KBM-7 (cell line): ENCODE data around the gene DYNC1H1.
"Not testable (repeated sequence)": the region's sequence is repeated elsewhere in the genome, so short reads cannot be mapped to it uniquely, and the experiment has no call there.

Experiments
- DNase-seq: peaks from one replicate; pipeline ENCODE4 v3.0.0-alpha.2; 2015
- in situ Hi-C: fragments of 300-500 bp; cut with MboI; formaldehyde crosslinking; loops from 2 replicates; pipeline ENCODE4 v1.14.3; 2020; ENCODE audit warnings: low sequenced_read_pairs, low pct_unique_long_range_greater_than_20kb, mixed read lengths

DYNC1H1 gene

DNA sequence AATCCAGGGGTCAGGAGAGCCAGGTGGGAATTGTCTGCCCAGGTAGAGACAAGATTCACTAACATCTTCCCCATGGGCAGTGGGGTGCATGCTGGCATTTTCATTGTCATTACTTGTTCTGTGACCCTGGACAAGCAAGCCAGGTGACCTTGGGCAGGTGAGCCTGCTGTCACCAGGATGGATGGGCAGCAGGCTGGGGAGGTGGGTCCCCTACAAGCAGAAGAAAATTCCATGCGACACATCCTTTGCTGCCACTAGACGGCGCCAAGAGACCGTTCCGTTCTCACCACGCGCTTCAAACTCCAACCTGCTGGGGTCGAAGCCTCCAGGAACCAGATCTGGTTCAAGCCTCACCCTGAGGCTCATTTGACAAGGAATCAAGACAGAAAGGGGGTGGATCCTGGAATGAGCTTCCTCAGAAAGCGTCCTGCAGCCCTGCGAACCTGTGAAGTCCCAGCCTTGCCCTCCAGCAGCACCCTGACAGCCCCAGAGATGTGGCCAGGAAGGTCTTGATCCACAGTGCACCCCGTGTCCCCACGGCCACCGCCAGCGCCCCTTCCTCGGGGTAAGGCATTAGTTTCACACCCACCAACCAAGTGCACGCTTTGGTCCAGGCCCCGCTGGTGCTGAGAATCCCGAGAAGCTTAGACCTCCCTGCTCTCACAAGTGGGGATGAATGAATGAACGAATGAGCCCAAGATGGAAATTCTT lies 3.2 kb upstream of the DYNC1H1 start:
- in situ Hi-C loops: no loop called here
- DNase-seq: peak; percentile 83

DNA sequence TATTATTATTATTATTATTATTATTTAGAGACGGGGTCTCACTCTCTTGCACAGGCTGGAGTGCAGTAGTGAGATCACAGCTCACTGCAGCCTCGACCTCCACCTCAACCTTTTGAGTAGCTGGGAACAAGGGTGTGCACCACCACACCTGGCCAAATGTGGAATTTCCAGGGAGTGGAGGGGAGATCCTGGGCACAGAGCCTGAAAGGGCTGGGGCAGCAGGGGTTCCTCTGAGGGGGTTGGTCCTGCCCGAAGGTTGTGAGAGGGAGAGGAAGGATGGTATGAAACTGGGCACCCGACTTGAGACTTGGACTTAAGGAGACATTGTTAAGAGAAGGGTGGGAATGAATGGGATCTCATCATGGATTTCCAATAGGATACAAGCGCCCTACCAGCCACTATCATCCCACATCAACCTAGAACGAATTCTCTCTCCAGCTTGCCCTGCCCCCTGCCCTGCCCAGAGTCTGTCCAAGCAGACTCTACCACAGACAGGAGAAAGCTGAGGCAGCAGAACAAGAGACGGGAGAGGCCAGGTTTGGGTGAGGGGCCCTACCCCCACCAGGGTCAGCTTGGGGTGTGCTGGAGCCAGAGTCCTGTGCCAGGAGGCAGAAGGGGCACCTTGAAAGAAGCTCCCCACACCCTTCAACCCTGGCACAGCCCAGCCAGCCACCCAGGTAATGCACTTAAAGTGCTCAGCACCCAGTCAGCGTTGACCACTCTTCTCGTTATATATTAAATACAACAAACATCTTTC lies 2.4 kb upstream of the DYNC1H1 start:
- in situ Hi-C loops: no loop called here
- no peak for DNase-seq

DNA sequence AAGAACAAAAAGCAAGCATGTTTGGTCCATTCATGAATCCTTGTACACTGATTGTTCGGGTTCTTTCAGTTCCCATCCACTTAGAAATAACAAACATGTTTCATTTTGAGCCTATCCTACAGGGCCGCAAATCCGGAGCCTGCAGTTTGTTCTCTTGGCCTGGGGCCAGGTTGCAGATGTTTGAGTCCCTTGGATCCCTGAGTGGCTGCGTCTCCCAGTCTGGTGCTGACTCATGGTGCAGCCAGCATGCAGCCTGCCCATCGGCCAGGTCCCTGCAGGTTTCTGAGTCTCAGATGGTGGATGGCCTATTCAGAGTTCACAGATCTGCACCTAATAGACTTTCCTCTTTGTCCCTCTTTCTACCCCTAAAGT lies 1.9 kb upstream of the DYNC1H1 start:
- DNase-seq: no peak
- in situ Hi-C loops: no loop called here

DNA sequence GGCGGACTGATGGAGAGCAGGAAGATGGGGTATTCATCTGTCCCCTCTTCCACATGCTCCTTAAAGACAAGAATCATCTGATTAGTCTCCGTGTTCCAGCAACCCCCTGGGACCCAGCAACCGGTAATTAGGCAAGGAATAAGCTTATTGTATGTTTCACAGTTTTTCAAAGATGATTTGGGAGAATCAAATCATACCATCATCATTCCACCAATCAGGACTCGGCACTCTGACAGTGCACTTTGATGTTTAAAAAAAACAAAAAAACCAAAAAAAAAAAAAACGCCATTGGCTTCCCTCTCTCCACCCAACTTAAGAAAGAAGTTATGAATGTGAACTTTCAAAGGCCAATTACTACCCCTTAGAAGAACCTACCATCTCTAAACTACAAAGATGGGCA lies 1.3 kb upstream of the DYNC1H1 start:
- DNase-seq: no peak
- in situ Hi-C loops: no loop called here

DNA sequence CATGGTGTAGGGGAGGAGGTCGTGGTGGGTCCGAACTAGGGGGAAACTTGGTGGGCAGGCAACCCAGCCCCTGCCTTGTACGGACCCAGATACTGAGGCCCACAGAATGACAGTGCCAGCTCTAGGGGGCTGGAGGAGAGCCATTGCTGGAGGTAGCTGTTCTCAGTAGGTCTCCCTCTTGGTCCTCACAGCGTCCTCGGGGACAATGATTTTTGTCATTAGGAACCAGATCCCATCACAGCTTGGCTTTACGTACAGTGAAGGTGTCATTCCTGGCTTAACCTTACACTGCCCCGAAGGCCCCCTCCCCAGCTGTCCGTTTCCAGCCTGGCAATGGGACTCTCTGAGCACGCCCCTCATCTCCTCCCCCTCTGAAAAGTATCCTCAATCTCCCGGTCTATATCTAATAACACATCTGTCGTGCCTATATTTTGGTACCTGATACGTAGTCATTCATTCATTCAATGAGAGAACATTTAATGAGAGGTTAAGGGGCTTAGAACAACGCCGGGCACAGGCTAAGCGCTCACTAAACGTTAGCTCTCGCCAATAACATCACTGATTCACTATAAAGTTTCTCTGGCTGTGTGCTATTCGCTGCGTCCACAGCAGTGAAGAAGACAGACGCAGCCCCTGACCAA lies 597 bp upstream of the DYNC1H1 start:
- in situ Hi-C loops: no loop called here
- no peak for DNase-seq

DNA sequence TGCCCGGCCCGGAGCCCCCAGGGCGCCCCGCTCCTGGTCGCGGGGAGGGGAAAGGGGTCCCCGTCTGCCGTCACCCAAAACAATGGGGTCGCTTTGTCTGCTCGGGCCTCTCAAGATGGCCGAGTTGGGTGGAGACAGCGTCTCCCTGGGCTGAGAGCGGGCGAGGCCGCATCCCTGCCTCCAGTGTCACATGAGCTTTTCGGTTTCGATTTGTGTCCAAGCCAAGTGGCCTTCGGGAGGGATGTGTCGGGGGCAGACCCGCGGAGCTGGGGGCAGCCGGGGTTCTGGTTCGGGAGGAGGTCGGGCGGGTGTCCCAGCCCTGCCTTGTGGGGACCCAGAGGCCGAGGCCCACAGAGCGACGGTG lies 790 bp downstream of the DYNC1H1 start:
- in situ Hi-C loops: no loop called here

DNA sequence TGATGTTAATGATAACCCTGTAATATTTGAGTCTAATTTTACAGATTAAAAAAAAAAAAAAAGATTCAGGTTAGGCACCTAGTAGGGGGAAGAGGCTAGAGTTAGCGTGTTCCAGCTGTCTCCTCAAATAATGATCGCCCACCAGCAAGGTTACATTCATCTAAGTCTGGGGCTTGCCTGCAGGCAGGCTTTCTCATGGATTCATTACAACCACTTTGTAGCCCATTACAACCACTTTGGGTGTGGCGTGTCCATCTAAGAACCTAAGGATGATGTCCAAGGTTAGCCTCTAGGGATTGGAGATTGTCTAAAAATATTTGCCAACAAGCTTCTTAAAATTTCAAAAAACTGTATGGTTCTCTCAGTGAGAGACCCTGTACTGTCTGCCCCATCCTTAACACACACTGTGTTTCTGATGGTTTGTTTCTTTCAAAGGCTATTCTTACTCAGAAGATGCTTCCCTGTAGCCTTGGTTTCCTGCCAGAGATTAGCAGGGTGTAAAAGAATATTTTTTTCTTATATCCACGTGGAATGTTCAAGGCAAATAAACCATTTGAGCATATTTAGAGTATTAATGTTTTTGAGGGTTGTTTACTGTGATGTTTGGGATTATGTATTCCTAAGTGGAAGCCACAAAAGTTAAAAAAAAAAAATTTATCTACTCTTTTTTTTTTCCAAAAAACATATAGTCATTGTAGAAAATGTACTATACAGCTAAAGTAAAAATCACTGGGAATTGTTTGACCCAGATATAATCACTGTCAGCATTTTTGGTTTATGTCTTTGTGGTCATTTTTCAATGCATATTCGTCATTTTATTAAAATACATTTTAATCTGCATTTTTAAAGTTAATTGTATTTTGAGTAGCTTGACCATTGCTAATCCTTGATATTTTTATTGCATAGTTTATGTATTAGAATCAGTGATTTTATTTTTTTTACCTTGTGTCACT lies 1.7 kb downstream of the DYNC1H1 start:
- in situ Hi-C loops: no loop called here
- DNase-seq: peak; percentile 24

More for the DNA sequence above, 790 bp downstream of the DYNC1H1 start:
- peak; percentile 68 for DNase-seq

DNA sequence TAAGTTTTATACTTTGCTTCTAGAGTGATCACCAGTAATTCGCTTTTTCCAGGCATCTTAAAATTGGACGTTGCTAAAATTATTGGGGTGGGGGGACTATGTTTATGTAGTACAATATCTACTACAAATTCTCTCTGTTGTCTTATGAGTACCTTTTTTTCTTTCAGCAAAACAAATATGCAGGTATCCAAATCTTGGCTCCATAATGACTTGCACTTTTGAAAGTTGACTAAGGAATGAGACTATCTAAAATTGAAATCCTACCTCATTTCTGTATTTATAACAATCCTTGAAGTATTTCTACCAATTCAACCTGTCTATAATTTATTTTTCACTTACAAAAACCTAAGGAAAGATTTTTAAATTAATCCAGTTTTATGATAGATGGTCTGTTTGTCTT lies 2.4 kb downstream of the DYNC1H1 start:
- no peak for DNase-seq
- in situ Hi-C loops: no loop called here

DNA sequence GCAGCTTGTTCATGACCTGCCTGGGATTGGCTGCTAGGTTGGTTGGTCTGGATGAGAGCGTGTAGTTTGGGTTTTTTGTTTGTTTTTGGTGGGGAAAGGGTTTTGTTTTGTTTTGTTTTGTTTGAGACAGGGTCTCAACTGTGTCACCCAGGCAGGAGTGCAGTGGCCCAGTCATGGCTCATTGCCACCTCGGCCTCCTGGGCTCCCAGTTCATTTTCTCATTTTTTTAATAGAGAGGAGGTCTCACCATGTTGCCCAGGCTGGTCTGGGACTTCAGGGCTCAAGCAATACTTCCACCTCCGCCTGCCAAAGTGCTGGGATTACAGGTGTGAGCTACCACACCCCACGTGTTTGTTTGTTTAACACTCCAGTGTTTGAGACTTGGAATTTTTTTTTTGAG lies 3.8 kb downstream of the DYNC1H1 start:
- in situ Hi-C loops: no loop called here
- no peak for DNase-seq

DNA sequence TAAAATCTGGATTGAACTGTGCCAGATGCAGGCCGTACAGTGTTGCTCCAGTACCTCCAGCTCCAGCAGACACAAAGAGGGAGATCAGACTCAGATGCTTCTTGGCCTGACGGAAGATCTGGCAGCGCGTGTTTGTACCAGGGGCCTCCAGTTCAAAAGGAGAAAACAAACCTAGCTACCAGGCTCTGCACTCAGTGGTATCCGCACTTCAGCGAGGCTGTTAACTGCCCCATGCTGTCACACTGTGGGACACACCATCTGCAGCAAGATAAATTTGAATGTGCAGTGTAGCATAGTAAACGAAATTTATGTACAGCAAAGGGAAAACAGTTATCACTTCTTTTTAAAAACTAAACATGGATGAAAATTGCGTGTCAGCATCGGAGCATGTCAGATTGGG lies 5.1 kb downstream of the DYNC1H1 start:
- in situ Hi-C loops: no loop called here

DNA sequence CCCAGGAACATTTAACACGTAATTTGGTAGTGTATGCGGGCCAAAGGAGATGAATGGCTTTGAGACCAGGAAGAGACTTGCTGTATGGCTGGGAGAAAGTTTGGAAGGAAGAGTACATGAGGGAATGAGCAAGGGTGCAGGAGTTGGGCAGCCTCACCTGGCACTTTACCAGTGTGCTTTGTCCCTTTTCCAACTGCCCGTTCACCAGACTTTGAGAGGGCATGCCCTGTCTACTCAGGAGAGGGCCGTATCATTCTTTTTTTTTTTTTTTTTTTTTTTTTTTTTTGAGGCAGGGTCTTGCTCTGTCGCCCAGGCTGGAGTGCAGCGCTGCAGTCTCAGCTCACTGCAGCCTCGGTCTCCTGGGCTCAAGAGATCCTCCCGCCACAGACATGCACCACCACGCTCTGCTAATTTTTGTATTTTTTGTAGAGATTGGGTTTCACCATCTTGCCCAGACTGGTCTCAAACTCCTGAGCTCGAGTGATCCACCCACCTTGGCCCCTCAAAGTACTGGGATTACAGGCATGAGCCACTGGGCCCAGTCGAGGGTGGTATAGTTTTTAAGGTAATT lies 6.5 kb downstream of the DYNC1H1 start:
- no peak for DNase-seq
- in situ Hi-C loops: no loop called here

More for the DNA sequence above, 5.1 kb downstream of the DYNC1H1 start:
- no peak for DNase-seq

DNA sequence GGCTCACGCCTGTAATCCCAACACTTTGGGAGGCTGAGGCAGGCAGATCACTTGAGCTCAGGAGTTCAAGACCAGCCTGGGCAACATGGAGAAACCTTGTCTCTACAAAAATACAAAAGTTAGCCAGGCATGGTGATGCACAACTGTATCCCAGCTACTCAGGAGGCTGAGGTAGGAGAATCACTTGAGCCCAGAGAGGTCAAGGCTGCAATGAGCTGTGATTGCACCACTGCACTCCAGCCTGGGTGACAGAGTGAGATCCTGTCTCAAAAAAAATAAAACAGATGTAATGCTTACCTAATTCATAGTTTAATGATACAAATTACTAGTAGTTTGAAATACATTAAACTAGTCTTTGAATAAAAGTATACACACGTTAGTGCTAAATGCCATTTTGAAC lies 7.1 kb downstream of the DYNC1H1 start:
- in situ Hi-C loops, DNase-seq: not testable (repeated sequence)

DNA sequence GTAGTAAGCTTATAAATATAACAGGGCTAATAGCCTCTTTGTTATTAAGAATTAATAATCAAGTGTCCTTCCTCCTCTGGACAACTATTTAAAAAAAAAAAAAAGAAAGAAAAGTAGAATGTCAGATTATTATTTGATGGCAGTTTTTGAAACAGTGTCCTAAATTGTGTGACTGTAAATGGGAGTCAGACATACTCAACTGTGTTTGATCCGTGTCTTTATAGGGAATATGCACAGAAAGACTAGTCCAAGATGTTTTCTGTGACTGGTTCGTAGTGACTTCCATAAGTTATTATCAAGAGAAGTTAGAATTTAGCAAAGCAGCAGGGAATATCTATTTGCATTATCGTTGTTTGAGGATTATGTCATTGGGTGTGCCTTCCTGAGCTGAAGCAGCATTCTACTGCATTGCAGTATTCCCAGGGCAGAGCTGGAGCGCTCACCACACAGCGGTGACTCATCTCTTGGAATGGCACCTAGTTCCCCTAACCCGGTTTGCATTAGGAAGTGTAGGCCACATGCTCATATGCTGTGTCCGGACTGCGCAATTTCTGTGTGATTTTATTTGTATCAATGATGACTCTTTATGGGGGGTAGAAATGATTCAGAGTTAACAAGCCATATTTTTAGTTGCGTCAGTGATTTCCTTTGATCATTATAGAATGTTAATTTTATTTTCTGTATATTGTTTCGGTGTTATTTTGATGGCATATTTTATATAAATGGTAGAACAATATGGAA lies 7.9 kb downstream of the DYNC1H1 start:
- in situ Hi-C loops: no loop called here
- DNase-seq: peak; percentile 67

DNA sequence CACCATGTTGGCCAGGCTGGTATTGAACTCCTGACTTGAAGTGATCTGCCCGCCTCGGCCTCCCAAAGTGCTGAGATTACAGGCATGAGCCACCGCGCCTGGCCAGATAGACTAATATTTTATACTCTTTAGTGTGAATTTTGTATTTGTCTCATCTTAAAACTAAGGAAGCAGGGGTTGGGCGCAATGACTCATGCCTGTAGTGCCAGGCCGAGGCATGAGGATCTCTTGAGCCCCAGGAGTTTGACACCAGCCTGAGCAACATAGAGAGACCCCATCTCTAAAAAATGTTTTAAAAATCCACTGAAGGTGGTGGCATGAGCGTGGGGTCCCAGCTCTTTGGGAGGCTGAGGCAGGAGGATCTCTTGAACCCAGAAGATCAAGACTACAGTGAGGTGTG lies 9.0 kb downstream of the DYNC1H1 start:
- in situ Hi-C loops: no loop called here
- DNase-seq: no peak

DNA sequence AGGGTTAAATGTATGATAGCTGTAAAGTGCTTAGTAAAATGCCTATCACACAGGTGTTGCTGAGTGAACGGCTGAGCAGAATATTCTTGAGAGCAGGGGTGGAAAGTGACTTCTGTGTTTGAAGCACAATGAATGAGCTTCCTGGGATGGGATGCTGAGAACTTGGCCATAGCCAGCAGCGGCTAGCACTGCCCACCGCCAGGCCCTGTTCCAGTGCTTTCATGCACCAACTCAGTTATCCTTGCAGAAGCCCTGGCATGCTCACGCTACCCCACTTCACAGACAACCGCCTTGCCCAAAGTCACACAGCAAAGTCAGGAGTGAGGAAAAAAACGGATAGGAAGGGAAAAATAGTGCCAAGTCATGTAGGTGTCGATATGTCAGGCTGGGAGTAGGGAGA lies 10.9 kb downstream of the DYNC1H1 start:
- no peak for DNase-seq

DNA sequence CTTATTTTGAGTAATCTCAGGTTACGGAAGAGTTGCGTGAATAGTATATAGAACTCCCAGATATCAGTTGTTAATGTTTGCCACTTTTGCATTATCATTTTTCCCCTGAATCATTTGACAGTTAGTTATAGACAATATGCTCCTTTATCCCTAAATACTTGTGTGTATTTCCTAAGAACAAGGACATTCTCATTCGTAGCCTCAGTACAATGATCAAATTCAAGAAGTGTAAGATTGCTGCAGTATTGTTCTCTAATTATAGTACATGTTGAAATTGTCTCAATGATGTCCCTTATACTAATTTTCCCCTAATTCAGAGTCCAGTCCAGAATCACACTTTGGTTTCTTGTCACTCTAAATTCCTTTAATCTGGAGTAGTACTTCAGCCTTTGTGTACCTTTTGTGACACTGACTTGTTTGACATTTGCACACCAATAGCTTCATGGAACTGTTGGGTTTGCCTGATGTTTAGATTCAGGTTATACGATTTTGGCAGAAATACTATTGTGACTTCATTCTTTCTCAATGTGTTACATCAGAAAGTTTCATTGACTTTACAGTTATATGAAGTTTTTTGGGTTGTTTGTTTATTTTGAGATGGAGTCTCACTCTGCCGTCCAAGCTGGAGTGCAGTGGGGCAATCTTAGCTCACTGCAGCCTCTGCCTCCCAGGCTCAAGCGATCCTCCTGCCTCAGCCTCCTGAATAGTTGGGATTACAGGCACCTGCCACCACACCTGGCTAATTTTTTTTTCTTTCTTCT lies 13.1 kb downstream of the DYNC1H1 start:
- no peak for DNase-seq
- in situ Hi-C loops: no loop called here

More for the DNA sequence above, 10.9 kb downstream of the DYNC1H1 start:
- in situ Hi-C loops: no loop called here

DNA sequence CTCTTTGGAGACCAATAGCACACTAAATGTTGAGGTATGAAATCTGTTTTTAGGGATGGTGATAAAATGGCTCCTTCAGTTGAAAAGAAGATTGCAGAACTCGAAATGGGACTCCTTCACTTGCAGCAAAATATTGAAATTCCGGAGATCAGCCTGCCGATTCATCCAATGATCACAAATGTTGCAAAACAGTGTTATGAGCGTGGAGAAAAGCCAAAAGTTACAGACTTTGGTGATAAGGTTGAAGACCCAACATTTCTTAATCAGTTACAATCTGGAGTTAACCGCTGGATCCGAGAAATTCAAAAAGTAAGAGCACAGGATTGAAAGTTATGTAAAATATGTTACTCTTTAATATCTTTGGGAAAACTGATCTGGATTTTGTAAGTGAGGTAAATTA lies 15.3 kb downstream of the DYNC1H1 start:
- DNase-seq: no peak

DNA sequence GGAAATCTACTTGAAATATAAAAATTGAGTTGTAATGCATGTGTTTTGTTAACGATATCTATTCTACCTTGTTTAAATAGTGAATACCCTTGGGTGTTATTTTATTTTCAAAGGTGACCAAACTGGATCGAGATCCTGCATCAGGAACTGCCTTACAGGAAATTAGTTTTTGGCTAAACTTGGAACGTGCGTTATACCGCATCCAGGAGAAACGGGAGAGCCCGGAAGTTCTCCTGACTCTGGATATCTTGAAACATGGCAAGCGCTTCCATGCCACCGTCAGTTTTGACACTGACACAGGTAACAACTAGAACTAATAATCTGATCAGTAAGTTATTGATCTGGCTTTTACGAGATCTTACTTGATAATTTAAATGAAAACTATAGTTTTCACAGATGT lies 15.9 kb downstream of the DYNC1H1 start:
- DNase-seq: no peak
- in situ Hi-C loops: no loop called here

More for the DNA sequence above, 15.3 kb downstream of the DYNC1H1 start:
- in situ Hi-C loops: no loop called here
